GM12878 (cell line): Measurements from ENCODE around the gene CYREN. TPM values are rescaled to one million over a fixed set of nuclear protein-coding genes. Genes with fewer than 3 reads are reported as not detected.

Experiments
- CBX3 ChIP-seq: fragments of 200-600 bp; sonication (generic); IDR thresholded peaks from 2 replicates; pipeline ENCODE4 v1.6.1; 2016; ENCODE audit warnings: low read depth, borderline replicate concordance
- CBX5 ChIP-seq: sonication (generic); IDR thresholded peaks from 2 replicates; pipeline ENCODE4 v1.6.1; 2016; ENCODE audit warnings: low read depth, moderate library complexity, mild to moderate bottlenecking, inconsistent platforms
- CHD1 ChIP-seq: IDR thresholded peaks from 2 replicates; pipeline ENCODE4 v1.6.1; 2012; ENCODE audit warnings: low read depth, low read length, improper control_type of control experiment
- E2F4 ChIP-seq: IDR thresholded peaks from 2 replicates; pipeline ENCODE4 v1.6.1; 2012; ENCODE audit warnings: low read depth, low read length, improper control_type of control experiment
- HDAC2 ChIP-seq: fragments of 200-600 bp; sonication (generic); IDR thresholded peaks from 2 replicates; pipeline ENCODE4 v1.6.1; 2017
- IKZF1 ChIP-seq: fragments of 450-650 bp; conservative IDR thresholded peaks from 2 replicates; pipeline ENCODE4 v1.6.1; 2017; ENCODE audit warnings: antibody characterized with exemption, mild to moderate bottlenecking
- IKZF2 ChIP-seq, 2 experiments: fragments of 450-650 bp; IDR thresholded peaks; 2 replicates each; pipeline ENCODE4 v1.6.1; 2017; ENCODE audit warnings: mild to moderate bottlenecking in 2 of 2, moderate library complexity in 2 of 2
- KDM1A ChIP-seq: fragments of 200-600 bp; sonication (generic); IDR thresholded peaks from 2 replicates; pipeline ENCODE4 v1.6.1; 2016; ENCODE audit warnings: borderline replicate concordance
- MEF2A ChIP-seq: IDR thresholded peaks from 2 replicates; pipeline ENCODE4 v1.6.1; 2011; ENCODE audit warnings: low read depth, mild to moderate bottlenecking, low read length, moderate library complexity; ENCODE audit not compliant: insufficient read depth
- MXI1 ChIP-seq: fragments of 150-350 bp; IDR thresholded peaks from 2 replicates; pipeline ENCODE4 v1.6.1; 2011; ENCODE audit warnings: low read depth, mild to moderate bottlenecking, inconsistent platforms, low read length, improper control_type of control experiment
- NFIC ChIP-seq: IDR thresholded peaks from 2 replicates; pipeline ENCODE4 v1.6.1; 2012; ENCODE audit warnings: low read depth, mild to moderate bottlenecking, inconsistent platforms, low read length, moderate library complexity
- PAX5 ChIP-seq: IDR thresholded peaks from 2 replicates; pipeline ENCODE4 v1.6.1; 2011; ENCODE audit warnings: low read depth, low read length, borderline replicate concordance
- RB1 ChIP-seq: fragments of 450-650 bp; formaldehyde crosslinking; IDR thresholded peaks from 2 replicates; pipeline ENCODE4 v1.6.1; 2017; ENCODE audit warnings: mild to moderate bottlenecking, borderline replicate concordance
- RBBP5 ChIP-seq: fragments of 200-600 bp; sonication (generic); conservative IDR thresholded peaks from 2 replicates; pipeline ENCODE4 v1.6.1; 2016
- SMAD1 ChIP-seq: fragments of 450-650 bp; IDR thresholded peaks from 2 replicates; pipeline ENCODE4 v1.6.1; 2018; ENCODE audit warnings: mild to moderate bottlenecking, low read depth; ENCODE audit not compliant: partially characterized antibody
- SMC3 ChIP-seq: IDR thresholded peaks from 2 replicates; pipeline ENCODE4 v1.6.1; 2011; ENCODE audit warnings: low read length, improper control_type of control experiment, borderline replicate concordance
- TCF12 ChIP-seq: IDR thresholded peaks from 2 replicates; pipeline ENCODE4 v1.6.1; 2011; ENCODE audit warnings: low read depth, mild to moderate bottlenecking, low read length
- polyA plus RNA-seq, 11 experiments: library from polyadenylated mRNA; depleted of rRNA in 4 of 11; unstranded in 6 of 11; stranded (reverse) in 5 of 11; fragments of >200 nt; fragmentation: Nextera tagmentation in 4 of 11; fragmentation: Illumina TruSeq in 1 of 11; extraction: Ambion mirVana in 4 of 11; extraction: Trizol in 1 of 11; gene quantifications; 1 replicate in 1 of 11; 2 replicates in 10 of 11; pipeline versions ENCODE4 v1.2.1 to v1.2.3, GENCODE V29; 2011 to 2016; ENCODE audit warnings: inconsistent platforms in 2 of 11, missing spikeins in 2 of 11, low read depth in 1 of 11
- total RNA-seq, 4 experiments: library from RNA; depleted of rRNA in 3 of 4; stranded (reverse); fragments of >200 nt in 3 of 4; fragmentation: Illumina TruSeq in 1 of 4; extraction: Trizol in 1 of 4; gene quantifications; 2 replicates each; pipeline versions ENCODE4 v1.2.1 to v1.2.3, GENCODE V29; 2013 to 2021
- TF ChIP-seq, protein P1 (sequence below): fragments of 450-650 bp; IDR thresholded peaks from 2 replicates; pipeline ENCODE4 v1.6.1; 2016; ENCODE audit warnings: mild to moderate bottlenecking
- TF ChIP-seq, protein P2 (sequence below): fragments of 150-350 bp; IDR thresholded peaks from 2 replicates; pipeline ENCODE4 v1.6.1; 2016; ENCODE audit warnings: low read depth, low read length
- TF ChIP-seq, protein P3 (sequence below): fragments of 450-650 bp; IDR thresholded peaks from 2 replicates; pipeline ENCODE4 v1.6.1; 2017; ENCODE audit warnings: low read depth, mild to moderate bottlenecking, moderate library complexity
- TF ChIP-seq, protein P4 (sequence below): IDR thresholded peaks from 2 replicates; pipeline ENCODE4 v1.6.1; 2012; ENCODE audit warnings: mild to moderate bottlenecking, low read depth, low read length

CYREN gene
- total and polyA plus RNA-seq, 10 of the 15 experiments (the other 5 are each of a cell fraction or from before 2014, with no cell fraction given), result 8.7 to 64.3 (median 55.7) TPM

DNA sequence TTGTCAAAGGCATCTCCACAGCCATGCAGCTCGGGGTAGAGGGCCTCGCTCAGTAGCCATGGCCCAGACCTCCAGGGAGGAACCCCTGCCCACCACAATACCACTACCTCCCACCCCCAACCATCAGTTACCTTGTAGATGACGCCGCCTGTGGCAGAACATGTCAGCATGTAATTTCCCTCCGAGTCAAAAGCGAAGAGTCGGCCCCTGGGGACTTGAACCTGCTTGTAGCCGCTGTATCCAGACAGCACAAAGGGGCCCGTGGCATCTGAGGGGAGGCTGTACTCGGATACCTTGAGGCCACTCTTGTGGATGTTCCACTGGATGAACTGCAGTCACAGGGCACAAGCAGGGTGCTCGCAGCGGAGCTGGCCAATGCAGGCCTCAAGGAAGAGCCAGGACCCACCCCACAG lies 16.3 kb upstream of the CYREN start (continued):
- TF ChIP-seq CBX5 (no peak), CHD1 (no peak), E2F4 (no peak), NFIC (peak; percentile 88), TCF12 (peak; percentile 88), RBBP5 (no peak), CBX3 (no peak), KDM1A (no peak), IKZF2 (IDR thresholded peaks at IDR 0.05) (peak; percentile 73 to 89; a peak in 3 of 4 replicates), HDAC2 (no peak), RB1 (no peak), PAX5 (peak; percentile 96), IKZF1 (peak; percentile 90), SMAD1 (peak; percentile 79), SMC3 (no peak), MEF2A (0 out of 2 replicates have a peak, but pooled peaks have one; percentile 55), MXI1 (no peak)
- TF ChIP-seq, protein P1, sequence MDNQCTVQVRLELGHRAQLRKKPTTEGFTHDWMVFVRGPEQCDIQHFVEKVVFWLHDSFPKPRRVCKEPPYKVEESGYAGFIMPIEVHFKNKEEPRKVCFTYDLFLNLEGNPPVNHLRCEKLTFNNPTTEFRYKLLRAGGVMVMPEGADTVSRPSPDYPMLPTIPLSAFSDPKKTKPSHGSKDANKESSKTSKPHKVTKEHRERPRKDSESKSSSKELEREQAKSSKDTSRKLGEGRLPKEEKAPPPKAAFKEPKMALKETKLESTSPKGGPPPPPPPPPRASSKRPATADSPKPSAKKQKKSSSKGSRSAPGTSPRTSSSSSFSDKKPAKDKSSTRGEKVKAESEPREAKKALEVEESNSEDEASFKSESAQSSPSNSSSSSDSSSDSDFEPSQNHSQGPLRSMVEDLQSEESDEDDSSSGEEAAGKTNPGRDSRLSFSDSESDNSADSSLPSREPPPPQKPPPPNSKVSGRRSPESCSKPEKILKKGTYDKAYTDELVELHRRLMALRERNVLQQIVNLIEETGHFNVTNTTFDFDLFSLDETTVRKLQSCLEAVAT, result peak; percentile 97
- TF ChIP-seq, protein P2, sequence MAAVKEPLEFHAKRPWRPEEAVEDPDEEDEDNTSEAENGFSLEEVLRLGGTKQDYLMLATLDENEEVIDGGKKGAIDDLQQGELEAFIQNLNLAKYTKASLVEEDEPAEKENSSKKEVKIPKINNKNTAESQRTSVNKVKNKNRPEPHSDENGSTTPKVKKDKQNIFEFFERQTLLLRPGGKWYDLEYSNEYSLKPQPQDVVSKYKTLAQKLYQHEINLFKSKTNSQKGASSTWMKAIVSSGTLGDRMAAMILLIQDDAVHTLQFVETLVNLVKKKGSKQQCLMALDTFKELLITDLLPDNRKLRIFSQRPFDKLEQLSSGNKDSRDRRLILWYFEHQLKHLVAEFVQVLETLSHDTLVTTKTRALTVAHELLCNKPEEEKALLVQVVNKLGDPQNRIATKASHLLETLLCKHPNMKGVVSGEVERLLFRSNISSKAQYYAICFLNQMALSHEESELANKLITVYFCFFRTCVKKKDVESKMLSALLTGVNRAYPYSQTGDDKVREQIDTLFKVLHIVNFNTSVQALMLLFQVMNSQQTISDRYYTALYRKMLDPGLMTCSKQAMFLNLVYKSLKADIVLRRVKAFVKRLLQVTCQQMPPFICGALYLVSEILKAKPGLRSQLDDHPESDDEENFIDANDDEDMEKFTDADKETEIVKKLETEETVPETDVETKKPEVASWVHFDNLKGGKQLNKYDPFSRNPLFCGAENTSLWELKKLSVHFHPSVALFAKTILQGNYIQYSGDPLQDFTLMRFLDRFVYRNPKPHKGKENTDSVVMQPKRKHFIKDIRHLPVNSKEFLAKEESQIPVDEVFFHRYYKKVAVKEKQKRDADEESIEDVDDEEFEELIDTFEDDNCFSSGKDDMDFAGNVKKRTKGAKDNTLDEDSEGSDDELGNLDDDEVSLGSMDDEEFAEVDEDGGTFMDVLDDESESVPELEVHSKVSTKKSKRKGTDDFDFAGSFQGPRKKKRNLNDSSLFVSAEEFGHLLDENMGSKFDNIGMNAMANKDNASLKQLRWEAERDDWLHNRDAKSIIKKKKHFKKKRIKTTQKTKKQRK, result no peak
- TF ChIP-seq, protein P3, sequence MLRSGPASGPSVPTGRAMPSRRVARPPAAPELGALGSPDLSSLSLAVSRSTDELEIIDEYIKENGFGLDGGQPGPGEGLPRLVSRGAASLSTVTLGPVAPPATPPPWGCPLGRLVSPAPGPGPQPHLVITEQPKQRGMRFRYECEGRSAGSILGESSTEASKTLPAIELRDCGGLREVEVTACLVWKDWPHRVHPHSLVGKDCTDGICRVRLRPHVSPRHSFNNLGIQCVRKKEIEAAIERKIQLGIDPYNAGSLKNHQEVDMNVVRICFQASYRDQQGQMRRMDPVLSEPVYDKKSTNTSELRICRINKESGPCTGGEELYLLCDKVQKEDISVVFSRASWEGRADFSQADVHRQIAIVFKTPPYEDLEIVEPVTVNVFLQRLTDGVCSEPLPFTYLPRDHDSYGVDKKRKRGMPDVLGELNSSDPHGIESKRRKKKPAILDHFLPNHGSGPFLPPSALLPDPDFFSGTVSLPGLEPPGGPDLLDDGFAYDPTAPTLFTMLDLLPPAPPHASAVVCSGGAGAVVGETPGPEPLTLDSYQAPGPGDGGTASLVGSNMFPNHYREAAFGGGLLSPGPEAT, result peak; percentile 83; the same call in 1 of the 2 replicates
- TF ChIP-seq, protein P4, sequence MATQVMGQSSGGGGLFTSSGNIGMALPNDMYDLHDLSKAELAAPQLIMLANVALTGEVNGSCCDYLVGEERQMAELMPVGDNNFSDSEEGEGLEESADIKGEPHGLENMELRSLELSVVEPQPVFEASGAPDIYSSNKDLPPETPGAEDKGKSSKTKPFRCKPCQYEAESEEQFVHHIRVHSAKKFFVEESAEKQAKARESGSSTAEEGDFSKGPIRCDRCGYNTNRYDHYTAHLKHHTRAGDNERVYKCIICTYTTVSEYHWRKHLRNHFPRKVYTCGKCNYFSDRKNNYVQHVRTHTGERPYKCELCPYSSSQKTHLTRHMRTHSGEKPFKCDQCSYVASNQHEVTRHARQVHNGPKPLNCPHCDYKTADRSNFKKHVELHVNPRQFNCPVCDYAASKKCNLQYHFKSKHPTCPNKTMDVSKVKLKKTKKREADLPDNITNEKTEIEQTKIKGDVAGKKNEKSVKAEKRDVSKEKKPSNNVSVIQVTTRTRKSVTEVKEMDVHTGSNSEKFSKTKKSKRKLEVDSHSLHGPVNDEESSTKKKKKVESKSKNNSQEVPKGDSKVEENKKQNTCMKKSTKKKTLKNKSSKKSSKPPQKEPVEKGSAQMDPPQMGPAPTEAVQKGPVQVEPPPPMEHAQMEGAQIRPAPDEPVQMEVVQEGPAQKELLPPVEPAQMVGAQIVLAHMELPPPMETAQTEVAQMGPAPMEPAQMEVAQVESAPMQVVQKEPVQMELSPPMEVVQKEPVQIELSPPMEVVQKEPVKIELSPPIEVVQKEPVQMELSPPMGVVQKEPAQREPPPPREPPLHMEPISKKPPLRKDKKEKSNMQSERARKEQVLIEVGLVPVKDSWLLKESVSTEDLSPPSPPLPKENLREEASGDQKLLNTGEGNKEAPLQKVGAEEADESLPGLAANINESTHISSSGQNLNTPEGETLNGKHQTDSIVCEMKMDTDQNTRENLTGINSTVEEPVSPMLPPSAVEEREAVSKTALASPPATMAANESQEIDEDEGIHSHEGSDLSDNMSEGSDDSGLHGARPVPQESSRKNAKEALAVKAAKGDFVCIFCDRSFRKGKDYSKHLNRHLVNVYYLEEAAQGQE, result no peak
